Vagina (tissue), 2 donors: ENCODE data around the gene GALE. TPM values are rescaled to one million over a fixed set of nuclear protein-coding genes. Genes with fewer than 3 reads are reported as not detected.

ENCODE experiments used
- DNase-seq, 2 donors: peaks; one replicate each; pipeline ENCODE4 v3.0.0-alpha.2; 2017; ENCODE audit errors: extremely low spot score in 2 of 2
- H3K27ac ChIP-seq: fragments of 200-600 bp; sonication (generic); one replicate; pipeline ENCODE4 v1.5.1; 2019
- H3K27me3 ChIP-seq: fragments of 200-600 bp; sonication (generic); one replicate; pipeline ENCODE4 v1.5.1; 2019
- H3K36me3 ChIP-seq, 2 donors: fragments of 200-600 bp; sonication (generic); one replicate each; pipeline ENCODE4 v1.5.1; 2017 to 2019
- H3K4me1 ChIP-seq: fragments of 200-600 bp; sonication (generic); one replicate; pipeline ENCODE4 v1.5.1; 2019
- H3K4me3 ChIP-seq, 2 donors: fragments of 200-600 bp; sonication (generic); 1 replicate in 1 of 2; 2 replicates in 1 of 2; pipeline ENCODE4 v1.5.1; 2016 to 2019
- H3K9me3 ChIP-seq: fragments of 200-600 bp; sonication (generic); one replicate; pipeline ENCODE4 v1.5.1; 2019
- CTCF ChIP-seq, 3 experiments: fragments of 450-650 bp in 2 of 3; fragments of 200-600 bp in 1 of 3; sonication (generic) in 1 of 3; IDR thresholded peaks; one replicate each; pipeline ENCODE4 v1.5.1; 2017 to 2019; ENCODE audit warnings: antibody characterized with exemption in 3 of 3, mild to moderate bottlenecking in 2 of 3, moderate library complexity in 2 of 3
- POLR2A ChIP-seq, 2 donors: fragments of 450-650 bp; IDR thresholded peaks; one replicate each; pipeline ENCODE4 v1.6.1; 2017; ENCODE audit warnings: antibody characterized with exemption in 2 of 2, mild to moderate bottlenecking in 2 of 2, moderate library complexity in 2 of 2
- POLR2AphosphoS5 ChIP-seq, 2 donors: sonication (generic); formaldehyde crosslinking; IDR thresholded peaks; one replicate each; pipeline ENCODE4 v1.9.0; 2017; ENCODE audit warnings: antibody characterized with exemption in 2 of 2, mild to moderate bottlenecking in 2 of 2, low read depth in 1 of 2; ENCODE audit not compliant: insufficient read depth in 1 of 2
- intact Hi-C: fragments of 100-400 bp; cut with DNase I; formaldehyde crosslinking; loops from one replicate; pipeline ENCODE4 v1.15.1; 2023
- total RNA-seq: library from RNA; depleted of rRNA; stranded (reverse); fragments of >200 nt; gene quantifications from one replicate; pipeline ENCODE4 v1.2.3, GENCODE V29; 2016

The GALE gene
- total RNA-seq, 1 donor from 2014 or later = 12.3 TPM

GRCh38 chr1:23825762-23826522 lies 25.4 kb upstream of the GALE start:
- intact Hi-C loops = no loop called here
- no peaks in the 10 kb centered on the region for H3K36me3 ChIP-seq
- H3K4me3 ChIP-seq = peak overlapping the region; percentile 89 to 96
- H3K27ac ChIP-seq = peak overlapping the region; percentile 89
- DNase-seq = no peak
- H3K4me1 ChIP-seq = peaks cover 8% of the 10 kb centered on the region
- H3K27me3 ChIP-seq = no peaks in the 10 kb centered on the region
- no peak for TF ChIP-seq POLR2AphosphoS5 (IDR thresholded peaks at IDR 0.05; ENCODE audit: insufficient read depth in 1 of 2, low read depth in 1 of 2)
- no peak for TF ChIP-seq CTCF (IDR thresholded peaks at IDR 0.05)
- no peak for TF ChIP-seq POLR2A (IDR thresholded peaks at IDR 0.05)
- no peaks in the 10 kb centered on the region for H3K9me3 ChIP-seq

- H3K4me1 ChIP-seq = peaks cover 8% of the 10 kb centered on the region
- H3K36me3 ChIP-seq = no peaks in the 10 kb centered on the region
- H3K27me3 ChIP-seq = no peaks in the 10 kb centered on the region
- DNase-seq = peak in 1 of 2 donors; percentile 92
- no peaks in the 10 kb centered on the region for H3K9me3 ChIP-seq
- TF ChIP-seq POLR2AphosphoS5 (IDR thresholded peaks at IDR 0.05; ENCODE audit: insufficient read depth in 1 of 2, low read depth in 1 of 2) = peak; percentile 94 to 97
- TF ChIP-seq POLR2A (IDR thresholded peaks at IDR 0.05) = peak in 1 of 2 donors; percentile 88
- TF ChIP-seq CTCF (IDR thresholded peaks at IDR 0.05) = no peak
- intact Hi-C loops = no loop called here
- H3K27ac ChIP-seq = peak within 1 kb of the TSS; percentile 89
- peak within 1 kb of the TSS; percentile 89 to 96 for H3K4me3 ChIP-seq
Measured at GRCh38 chr1:23825076-23825761, 24.7 kb upstream of the GALE start, which contains the start of gene HMGCL. Gene HMGCL (minus strand): TSS chr1:23825429. CDS start chr1:23825415, 14 bp downstream.

GRCh38 chr1:23824711-23825075 lies 24.1 kb upstream of the GALE start:
- H3K4me3 ChIP-seq = peak overlapping the region; percentile 89 to 96
- peaks cover 8% of the 10 kb centered on the region for H3K4me1 ChIP-seq
- DNase-seq = no peak
- no peaks in the 10 kb centered on the region for H3K27me3 ChIP-seq
- intact Hi-C loops = no loop called here
- peak overlapping the region; percentile 89 for H3K27ac ChIP-seq
- no peak for TF ChIP-seq CTCF (IDR thresholded peaks at IDR 0.05)
- no peak for TF ChIP-seq POLR2A (IDR thresholded peaks at IDR 0.05)
- TF ChIP-seq POLR2AphosphoS5 (IDR thresholded peaks at IDR 0.05; ENCODE audit: insufficient read depth in 1 of 2, low read depth in 1 of 2) = no peak
- H3K36me3 ChIP-seq = no peaks in the 10 kb centered on the region
- H3K9me3 ChIP-seq = no peaks in the 10 kb centered on the region

GRCh38 chr1:23823767-23824166 lies 23.2 kb upstream of the GALE start:
- no peaks in the 10 kb centered on the region for H3K9me3 ChIP-seq
- no peaks in the 10 kb centered on the region for H3K36me3 ChIP-seq
- H3K27me3 ChIP-seq = no peaks in the 10 kb centered on the region
- intact Hi-C loops = no loop called here
- no peak overlapping the region for H3K27ac ChIP-seq
- peaks cover 8% of the 10 kb centered on the region for H3K4me1 ChIP-seq
- no peak for DNase-seq
- TF ChIP-seq POLR2AphosphoS5 (IDR thresholded peaks at IDR 0.05; ENCODE audit: insufficient read depth in 1 of 2, low read depth in 1 of 2) = no peak
- TF ChIP-seq CTCF (IDR thresholded peaks at IDR 0.05) = no peak
- TF ChIP-seq POLR2A (IDR thresholded peaks at IDR 0.05) = no peak
- H3K4me3 ChIP-seq = no peak overlapping the region
